Activated naive CD4-positive, alpha-beta T cell treated with anti-CD3 and anti-CD28 coated beads, Interleukin-2, amount 50 U/mL, for 72 hours (primary cell): Measurements from ENCODE around the gene ACSS2. TPM values are rescaled to one million over a fixed set of nuclear protein-coding genes. Genes with fewer than 3 reads are reported as not detected.
"Not testable (repeated sequence)": the region's sequence is repeated elsewhere in the genome, so short reads cannot be mapped to it uniquely, and the experiment has no call there.

Source experiments
- ATAC-seq, 2 donors: fragments of 150-1000 bp; cut with Tn5 transposase; 2 replicates each; pipeline ENCODE4 v1.10.0; 2021; ENCODE audit warnings: mild to moderate bottlenecking in 2 of 2, moderate library complexity in 2 of 2
- DNase-seq, 2 donors: peaks; one replicate each; pipeline ENCODE4 v3.0.0; 2021 to 2022; ENCODE audit warnings: low spot score in 2 of 2
- H3K27ac Mint-ChIP-seq, 2 donors: one replicate each; pipeline ENCODE4 v1.8.0; 2022; ENCODE audit warnings: mild to moderate bottlenecking in 2 of 2, mixed read lengths in 2 of 2
- H3K36me3 Mint-ChIP-seq, 2 donors: one replicate each; pipeline ENCODE4 v1.8.0; 2022; ENCODE audit warnings: mixed read lengths in 2 of 2
- H3K9me3 Mint-ChIP-seq, 2 donors: one replicate each; pipeline ENCODE4 v1.8.0; 2022; ENCODE audit warnings: mixed read lengths in 2 of 2
- total RNA-seq, 2 donors: library from RNA; stranded (reverse); gene quantifications; one replicate each; pipeline ENCODE4 v1.2.3, GENCODE V29; 2022

The ACSS2 gene
- total RNA-seq, 2 donors from 2014 or later = 36.0 to 71.7 TPM

DNA sequence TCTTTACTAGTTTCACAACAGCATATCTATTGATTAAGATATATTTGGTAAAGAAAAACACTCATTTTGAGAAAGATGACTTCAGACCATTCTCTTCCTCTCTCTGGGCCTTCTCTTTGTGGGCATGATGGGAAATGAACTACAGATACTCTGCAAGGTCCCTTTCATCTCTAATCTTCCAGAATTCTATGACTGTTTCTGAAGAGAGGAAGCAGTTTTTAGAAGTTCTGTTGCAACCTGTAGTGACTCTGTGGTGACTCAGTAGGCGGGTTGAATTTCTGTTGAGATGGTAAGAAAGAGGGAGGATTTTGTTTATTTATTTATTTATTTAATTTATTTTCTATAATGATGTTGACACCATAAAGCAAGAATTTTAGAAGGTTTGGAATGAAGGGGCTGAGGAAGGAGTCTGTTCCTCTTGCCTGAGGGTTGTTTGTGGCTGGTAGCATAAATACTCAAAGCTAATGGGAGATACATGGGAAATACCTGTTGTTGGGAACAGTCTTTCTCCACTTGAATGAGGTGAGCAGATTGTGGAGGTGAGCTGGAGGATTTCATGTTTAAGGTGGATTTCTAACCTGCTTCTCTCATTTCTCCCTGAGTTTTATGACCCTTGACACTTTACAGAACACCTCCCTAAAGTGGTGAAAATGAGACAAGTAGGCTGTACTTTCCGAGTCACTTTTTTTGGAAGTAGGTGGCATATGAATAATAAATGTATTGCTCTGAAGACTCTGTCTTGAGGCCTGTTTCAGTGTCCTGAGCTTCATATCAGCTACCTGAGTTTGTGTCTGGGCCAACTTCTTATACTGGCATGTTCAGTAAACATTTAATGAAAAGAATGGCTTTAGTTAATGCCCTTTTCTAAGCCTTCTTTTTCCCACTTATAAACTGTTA lies 15.0 kb downstream of the ACSS2 start:
- Mint-ChIP-seq H3K36me3 (peaks cover 0 to 23% of the 10 kb centered on the region in 2 donors), H3K27ac (peak overlapping the region; percentile 81 to 82), H3K9me3 (peaks cover 0 to 9% of the 10 kb centered on the region in 2 donors)
- ATAC-seq = peak; percentile 96
- DNase-seq = no peak

DNA sequence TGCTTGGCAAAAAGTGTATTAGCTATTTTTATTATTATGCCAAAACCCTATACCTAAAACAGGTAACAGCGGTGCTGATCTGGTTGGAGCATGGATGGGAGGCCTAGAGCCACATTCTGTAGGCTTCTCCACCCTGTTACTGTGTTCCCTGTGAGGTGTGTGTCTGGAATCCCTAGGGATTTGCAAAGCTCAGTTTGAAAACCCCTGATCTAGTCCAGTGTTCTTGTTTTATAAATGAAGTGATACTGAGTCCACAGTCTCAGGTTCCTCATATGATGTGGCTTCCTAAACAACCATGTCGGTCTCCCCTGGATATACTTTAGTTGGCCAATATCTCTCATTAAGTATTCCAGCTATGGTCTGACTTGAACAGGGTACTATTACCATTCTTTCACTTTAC lies 16.3 kb downstream of the ACSS2 start:
- Mint-ChIP-seq H3K36me3 (peaks cover 0 to 19% of the 10 kb centered on the region in 2 donors), H3K27ac (peak overlapping the region; percentile 81 to 82), H3K9me3 (peaks cover 0 to 9% of the 10 kb centered on the region in 2 donors)
- ATAC-seq = no peak
- DNase-seq = no peak

DNA sequence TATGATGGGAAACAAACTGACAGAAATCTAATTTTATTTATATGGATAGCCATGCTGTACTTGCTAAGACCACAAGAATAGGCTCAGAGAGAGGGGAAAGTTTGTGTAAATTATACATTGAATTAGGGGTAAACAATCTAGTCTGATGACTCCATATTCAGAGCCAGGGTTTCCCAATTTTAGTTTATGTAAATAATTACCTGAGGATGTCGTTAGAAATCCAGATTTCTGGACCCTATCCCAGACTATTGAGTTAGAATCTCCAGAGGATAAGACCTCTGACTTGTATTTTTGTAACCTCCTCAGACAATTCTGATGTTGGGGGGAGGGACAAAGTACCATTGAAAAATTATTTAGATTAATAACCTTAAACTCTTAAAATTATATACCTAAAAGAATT lies 18.3 kb downstream of the ACSS2 start:
- DNase-seq (no peak), ATAC-seq (no peak)
- Mint-ChIP-seq H3K9me3 (no peaks in the 10 kb centered on the region), H3K36me3 (peaks cover 0 to 8% of the 10 kb centered on the region in 2 donors), H3K27ac (no peak overlapping the region)

DNA sequence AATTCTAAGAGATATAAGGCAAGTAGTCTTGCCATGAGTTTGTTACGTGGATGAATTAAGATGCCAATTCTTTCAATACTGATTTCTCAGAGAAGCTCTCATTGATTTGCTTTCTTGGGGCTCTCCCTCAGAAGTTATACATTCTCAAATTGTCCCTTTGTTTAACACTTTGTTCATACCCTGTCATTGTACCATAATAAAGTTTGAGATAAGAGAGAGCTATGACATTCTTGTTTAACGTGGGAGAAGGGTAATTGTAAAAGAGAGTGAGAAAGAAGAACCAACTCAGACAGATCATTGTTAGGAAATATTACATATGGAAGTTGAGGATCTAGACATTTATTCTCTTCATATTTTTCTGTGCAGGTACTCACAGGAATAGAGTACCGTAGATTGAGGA lies 19.1 kb downstream of the ACSS2 start:
- no peak overlapping the region for H3K27ac Mint-ChIP-seq
- DNase-seq (no peak), ATAC-seq (no peak)
- peaks cover 0 to 6% of the 10 kb centered on the region in 2 donors for H3K36me3 Mint-ChIP-seq
- no peaks in the 10 kb centered on the region for H3K9me3 Mint-ChIP-seq

DNA sequence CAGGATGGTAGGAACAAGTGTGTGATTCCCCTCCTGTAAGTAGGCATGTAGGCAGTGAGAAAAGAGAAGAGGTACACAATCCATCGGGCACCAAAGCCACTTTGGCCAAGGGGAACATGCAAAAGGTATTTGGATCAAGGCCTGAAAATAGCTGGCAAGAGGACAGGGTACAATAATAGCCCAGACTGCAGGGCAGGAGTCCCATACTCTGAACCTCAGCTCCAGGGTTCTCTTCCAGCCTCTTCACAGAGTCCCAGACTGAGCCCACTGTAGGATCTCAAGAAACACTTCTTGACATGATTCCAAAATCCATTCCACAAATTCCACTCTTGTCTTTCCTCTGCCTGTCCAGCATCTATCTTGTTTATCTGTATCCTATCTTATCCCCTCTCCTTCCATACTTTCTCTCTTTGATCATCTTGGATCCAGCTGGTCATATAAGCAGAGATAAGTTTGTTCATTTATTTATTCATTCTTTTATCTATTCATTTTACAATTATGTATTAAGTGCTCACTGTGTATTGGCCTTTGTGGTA lies 19.7 kb downstream of the ACSS2 start:
- H3K36me3 Mint-ChIP-seq = peaks cover 0 to 6% of the 10 kb centered on the region in 2 donors
- no peak for ATAC-seq
- DNase-seq = no peak
- peak overlapping the region in 1 of 2 donors; percentile 7 for H3K27ac Mint-ChIP-seq
- H3K9me3 Mint-ChIP-seq = no peaks in the 10 kb centered on the region

DNA sequence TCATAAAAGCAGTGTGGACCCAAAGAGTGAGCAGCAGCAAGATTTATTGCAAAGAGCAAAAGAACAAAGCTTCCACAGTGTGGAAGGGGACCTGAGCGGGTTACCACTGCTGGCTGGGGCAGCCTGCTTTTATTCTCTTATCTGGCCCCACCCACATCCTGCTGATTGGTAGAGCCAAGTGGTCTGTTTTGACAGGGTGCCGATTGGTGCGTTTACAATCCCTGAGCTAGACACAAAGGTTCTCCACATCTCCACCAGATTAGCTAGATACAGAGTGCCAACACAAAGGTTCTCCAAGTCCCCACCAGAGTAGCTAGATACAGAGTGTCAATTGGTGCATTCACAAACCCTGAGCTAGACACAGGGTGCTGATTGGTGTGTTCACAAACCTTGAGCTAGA lies 21.7 kb downstream of the ACSS2 start:
- ATAC-seq, H3K36me3 Mint-ChIP-seq, H3K27ac Mint-ChIP-seq, DNase-seq, H3K9me3 Mint-ChIP-seq: not testable (repeated sequence)

DNA sequence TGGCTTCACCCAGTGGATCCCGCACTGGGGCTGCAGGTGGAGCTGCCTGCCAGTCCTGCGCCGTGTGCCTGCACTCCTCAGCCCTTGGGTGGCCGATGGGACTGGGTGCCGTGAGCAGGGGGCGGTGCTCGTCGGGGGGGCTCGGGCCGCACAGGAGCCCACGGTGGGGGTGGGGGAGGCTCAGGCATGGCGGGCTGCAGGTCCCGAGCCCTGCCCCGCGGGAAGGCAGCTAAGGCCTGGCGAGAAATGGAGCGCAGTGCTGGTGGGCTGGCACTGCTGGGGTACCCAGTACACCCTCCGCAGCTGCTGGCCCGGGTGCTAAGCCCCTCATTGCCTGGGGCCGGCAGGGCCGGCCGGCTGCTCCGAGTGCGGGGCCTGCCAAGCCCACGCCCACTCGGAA lies 22.3 kb downstream of the ACSS2 start:
- H3K27ac Mint-ChIP-seq, DNase-seq, H3K36me3 Mint-ChIP-seq, ATAC-seq, H3K9me3 Mint-ChIP-seq: not testable (repeated sequence)

DNA sequence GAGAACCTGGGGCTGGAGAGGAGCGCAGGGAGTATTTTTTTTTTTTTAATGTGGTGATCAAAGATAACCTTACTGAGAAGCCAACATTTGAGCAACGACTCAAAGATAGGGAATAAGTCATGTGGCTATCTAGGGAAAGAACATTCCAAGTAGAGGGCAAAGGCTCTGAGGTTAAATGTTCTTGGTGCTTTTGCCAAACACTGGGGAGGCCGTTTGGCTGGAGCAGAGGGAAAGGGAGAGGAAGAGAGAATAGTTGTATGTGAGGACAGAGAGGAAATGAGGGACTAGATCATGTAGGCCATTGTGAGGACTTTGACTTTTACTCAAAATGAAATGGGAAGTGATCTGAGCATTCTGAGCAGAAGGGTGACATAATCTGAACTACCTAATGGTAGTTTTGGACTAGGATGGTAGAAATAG lies 27.8 kb downstream of the ACSS2 start:
- no peaks in the 10 kb centered on the region for H3K36me3 Mint-ChIP-seq
- DNase-seq (no peak), ATAC-seq (no peak)
- H3K9me3 Mint-ChIP-seq = no peaks in the 10 kb centered on the region
- no peak overlapping the region for H3K27ac Mint-ChIP-seq

DNA sequence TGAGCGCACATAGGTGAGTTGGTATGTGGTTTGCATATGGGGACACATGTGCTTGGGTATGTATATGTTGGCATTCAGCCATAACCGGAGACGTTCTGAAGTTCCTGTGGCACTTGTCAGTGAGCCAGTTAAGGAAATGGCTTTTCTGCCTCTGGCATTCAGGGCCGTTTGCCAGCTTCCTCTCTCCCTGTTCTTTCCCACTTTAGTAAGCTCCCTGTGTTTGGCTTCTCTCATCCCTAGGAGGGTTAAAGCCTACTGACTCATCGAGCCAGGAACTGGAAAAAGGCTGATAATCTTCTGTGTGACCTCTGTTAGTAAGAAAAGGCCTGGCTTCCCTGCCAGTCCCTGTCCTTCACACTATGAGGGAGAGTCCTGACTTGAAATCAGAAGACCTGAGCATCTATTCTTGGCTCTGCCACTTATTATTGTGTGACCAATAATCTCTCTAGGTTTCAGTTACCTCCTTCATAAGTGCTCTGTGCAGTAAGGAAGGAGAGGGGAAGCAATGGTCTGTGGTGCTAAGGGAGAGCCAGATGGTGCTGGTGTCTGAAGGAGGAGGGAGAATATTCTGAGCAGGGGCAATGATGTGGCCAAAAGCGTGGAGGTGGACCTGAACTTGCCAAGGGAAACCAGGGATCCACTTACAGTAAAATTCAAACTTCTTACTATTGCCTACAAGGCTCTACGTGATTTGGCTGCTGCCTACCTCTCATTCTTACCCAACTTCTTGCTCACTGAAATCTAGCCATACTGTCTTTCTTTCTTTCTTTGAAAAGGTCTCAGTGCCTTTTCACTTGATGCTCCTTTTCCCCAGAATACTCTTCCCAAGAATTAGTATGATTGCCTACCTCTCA lies 31.4 kb downstream of the ACSS2 start:
- Mint-ChIP-seq H3K27ac (no peak overlapping the region), H3K9me3 (no peaks in the 10 kb centered on the region), H3K36me3 (peaks cover 0 to 7% of the 10 kb centered on the region in 2 donors)
- no peak for DNase-seq
- ATAC-seq = no peak

DNA sequence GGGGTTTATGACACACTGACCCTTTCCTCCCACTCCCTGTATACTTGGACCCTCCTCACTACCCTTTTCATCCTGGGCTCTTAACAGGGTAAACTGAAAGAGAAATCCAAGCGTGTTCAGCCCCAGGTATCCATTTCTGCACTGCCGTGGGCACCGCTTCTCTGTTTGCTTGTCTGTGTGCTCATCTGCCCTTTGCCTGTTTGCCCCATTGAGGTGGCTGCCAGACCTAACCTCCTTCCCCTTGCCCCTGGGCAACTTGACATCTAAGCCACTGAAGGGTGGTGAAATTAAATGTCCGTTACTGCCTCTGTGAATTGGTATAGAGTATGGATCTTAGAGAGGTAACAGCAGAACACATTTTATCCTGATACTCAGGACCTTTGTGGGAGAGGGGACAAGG lies 38.7 kb downstream of the ACSS2 start:
- peak overlapping the region in 1 of 2 donors; percentile 24 for H3K27ac Mint-ChIP-seq
- peaks cover 0 to 10% of the 10 kb centered on the region in 2 donors for H3K9me3 Mint-ChIP-seq
- DNase-seq = no peak
- peaks cover under 1 to 39% of the 10 kb centered on the region in 2 donors for H3K36me3 Mint-ChIP-seq
- no peak for ATAC-seq

DNA sequence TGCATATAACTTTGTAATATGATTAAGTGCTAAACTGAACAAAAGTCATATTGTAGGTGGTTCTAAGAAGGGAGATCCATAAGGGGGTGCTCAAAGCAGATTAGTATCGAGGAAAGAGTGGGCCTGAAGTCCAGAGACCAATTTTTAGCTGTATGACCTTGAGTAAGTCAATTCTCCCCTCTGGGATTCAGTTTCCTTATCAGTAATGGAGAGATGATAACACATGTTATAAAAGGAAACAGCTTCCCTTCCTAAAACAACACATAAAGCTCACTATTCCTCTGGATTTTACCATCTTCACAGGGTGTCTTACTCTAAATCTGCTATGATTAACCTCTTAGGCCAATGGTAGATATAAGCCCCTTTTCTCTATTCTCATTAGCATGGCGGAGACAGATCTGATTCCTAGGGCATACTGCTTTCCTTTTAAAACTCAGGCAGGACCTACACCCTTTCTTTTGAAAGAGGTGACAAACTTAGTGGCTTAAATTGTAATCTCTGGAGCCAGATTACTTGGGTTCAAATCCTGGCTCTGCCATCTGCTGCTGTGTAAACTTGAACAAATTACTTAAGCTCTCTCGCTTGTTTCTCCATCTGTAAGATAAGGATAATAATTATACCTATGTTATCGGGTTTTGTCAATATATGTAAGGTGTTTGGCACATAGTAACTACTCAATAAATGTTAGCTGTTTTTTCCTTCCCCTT lies 39.5 kb downstream of the ACSS2 start:
- peak overlapping the region in 1 of 2 donors; percentile 0 for H3K27ac Mint-ChIP-seq
- H3K9me3 Mint-ChIP-seq = peaks cover 0 to 13% of the 10 kb centered on the region in 2 donors
- DNase-seq (no peak), ATAC-seq (no peak)
- peaks cover 5 to 47% of the 10 kb centered on the region in 2 donors for H3K36me3 Mint-ChIP-seq

DNA sequence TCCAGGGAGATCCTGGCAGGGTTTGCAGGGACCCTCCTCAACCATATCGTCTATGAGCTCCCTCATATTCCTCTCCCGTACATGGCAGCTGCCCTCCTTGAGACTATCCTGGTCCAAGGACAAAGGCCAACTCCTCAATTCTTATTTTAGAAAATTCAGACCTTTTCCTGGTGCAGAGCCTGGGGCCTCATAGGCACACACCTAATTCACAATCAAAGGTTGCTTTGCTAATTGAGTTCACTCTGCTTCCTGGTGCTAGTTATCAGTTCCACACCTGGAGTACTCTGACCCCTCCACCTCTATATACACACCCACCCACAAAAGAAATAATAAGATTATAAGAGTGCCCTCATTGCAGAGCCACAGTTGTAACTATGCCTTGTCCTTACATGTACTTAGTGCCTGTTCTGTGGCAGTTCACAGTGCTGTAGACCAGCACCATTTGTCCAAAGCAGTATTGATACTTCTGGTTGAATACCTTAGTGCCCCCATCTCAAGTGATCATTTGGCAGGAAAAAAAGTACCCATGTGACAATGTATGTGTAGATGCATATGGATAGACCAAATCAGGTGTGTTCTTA lies 40.5 kb downstream of the ACSS2 start:
- DNase-seq (no peak), ATAC-seq (no peak)
- peak overlapping the region in 1 of 2 donors; percentile 84 for H3K27ac Mint-ChIP-seq
- H3K36me3 Mint-ChIP-seq = peaks cover 5 to 50% of the 10 kb centered on the region in 2 donors
- peaks cover 0 to 13% of the 10 kb centered on the region in 2 donors for H3K9me3 Mint-ChIP-seq

DNA sequence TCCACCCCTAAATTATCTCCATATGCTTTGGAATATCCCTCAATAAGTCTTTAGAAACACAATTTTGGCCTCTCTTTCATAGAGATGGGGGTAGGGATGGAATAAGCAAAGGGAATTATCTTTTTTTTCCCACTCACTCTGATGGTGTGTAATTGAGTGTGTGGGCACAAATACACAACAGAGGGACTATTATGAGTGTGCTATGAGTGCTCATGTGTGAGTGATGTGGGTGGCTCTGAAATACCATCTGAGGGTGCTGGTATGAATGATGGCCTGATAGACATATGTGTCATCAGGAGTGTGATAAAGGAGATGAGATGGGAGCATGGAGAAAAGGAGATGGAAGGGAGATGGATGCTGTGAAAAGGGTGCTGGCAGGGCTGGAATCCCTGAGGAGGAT lies 43.6 kb downstream of the ACSS2 start:
- Mint-ChIP-seq H3K9me3 (peaks cover 0 to 13% of the 10 kb centered on the region in 2 donors), H3K36me3 (peaks cover 5 to 51% of the 10 kb centered on the region in 2 donors), H3K27ac (peak overlapping the region in 1 of 2 donors; percentile 18)
- peak; percentile 68 to 75 for ATAC-seq
- peak in 1 of 2 donors; percentile 18 for DNase-seq

DNA sequence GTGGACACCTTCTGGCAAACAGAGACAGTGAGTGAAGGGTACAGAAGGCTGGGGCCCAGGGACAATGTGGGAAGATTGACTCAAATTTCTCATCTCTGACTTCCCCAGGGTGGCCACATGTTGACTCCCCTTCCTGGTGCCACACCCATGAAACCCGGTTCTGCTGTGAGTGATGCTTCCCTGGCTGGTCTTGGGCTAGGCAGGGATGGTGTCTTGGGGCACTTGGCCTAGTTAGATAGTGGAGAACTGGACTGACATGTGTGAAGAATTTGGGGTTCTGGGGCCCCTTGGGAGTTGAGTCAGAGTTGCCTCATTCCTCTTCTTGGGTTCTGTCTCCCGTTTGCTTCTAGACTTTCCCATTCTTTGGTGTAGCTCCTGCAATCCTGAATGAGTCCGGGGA lies 45.0 kb downstream of the ACSS2 start:
- peak in 1 of 2 donors; percentile 17 for ATAC-seq

DNA sequence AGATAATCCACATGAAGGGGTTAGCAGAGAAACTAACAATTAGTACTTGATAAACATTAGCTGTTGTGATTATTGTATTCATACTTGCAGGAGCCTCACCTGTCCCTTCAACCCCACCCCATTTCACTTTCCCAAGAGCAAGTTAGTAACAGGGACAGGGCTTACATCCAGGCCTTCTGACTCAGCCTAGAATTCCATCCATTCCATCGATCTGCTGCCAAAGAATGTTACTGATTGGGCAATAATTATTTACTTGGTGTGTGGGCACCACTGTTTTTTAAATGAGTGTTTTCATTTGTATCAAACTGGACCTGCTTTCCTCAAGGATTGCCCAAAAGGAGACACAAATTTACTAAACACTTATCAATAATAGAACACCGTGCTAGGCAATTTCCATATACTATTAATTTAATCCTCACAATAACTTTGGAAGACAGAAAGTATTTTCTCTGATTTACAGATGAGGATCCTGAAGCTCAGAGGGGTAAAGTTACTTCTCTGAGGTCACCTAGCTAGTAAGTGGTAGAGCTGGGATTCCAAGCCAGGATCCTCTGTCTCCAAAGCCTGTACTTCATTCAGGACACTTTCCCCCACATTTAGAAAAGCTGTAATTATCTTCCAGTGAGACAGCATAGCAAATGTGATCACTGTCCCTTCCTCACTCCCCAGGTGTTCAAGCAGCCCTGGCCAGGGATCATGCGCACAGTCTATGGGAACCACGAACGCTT lies 46.4 kb downstream of the ACSS2 start:
- Mint-ChIP-seq H3K27ac (no peak overlapping the region), H3K9me3 (peaks cover 0 to 13% of the 10 kb centered on the region in 2 donors), H3K36me3 (peaks cover 5 to 38% of the 10 kb centered on the region in 2 donors)
- DNase-seq (no peak), ATAC-seq (no peak)

More for the DNA sequence above, 45.0 kb downstream of the ACSS2 start:
- Mint-ChIP-seq H3K9me3 (peaks cover 0 to 13% of the 10 kb centered on the region in 2 donors), H3K27ac (no peak overlapping the region), H3K36me3 (peaks cover 5 to 51% of the 10 kb centered on the region in 2 donors)
- DNase-seq = no peak
